Neutrophil (primary cell): ENCODE data around the gene BMPR1A.

Experiments used
- H3K27ac ChIP-seq: fragments of 200-600 bp; sonication (generic); 2 replicates; pipeline ENCODE4 v1.5.1; 2016; ENCODE audit warnings: mild to moderate bottlenecking, moderate library complexity
- H3K27me3 ChIP-seq: fragments of 200-600 bp; sonication (generic); 2 replicates; pipeline ENCODE4 v1.6.0; 2016; ENCODE audit warnings: mild to moderate bottlenecking
- H3K36me3 ChIP-seq: fragments of 200-600 bp; sonication (generic); 2 replicates; pipeline ENCODE4 v1.5.1; 2017
- H3K4me1 ChIP-seq, 2 experiments: fragments of 200-600 bp in 1 of 2; sonication (generic) in 1 of 2; 1 replicate in 1 of 2; 2 replicates in 1 of 2; pipeline versions ENCODE4 v1.5.1 to v1.6.1; 2013 to 2016; ENCODE audit warnings: low read depth in 1 of 2, low read length in 1 of 2, mild to moderate bottlenecking in 1 of 2, moderate library complexity in 1 of 2; ENCODE audit not compliant: control insufficient read depth in 1 of 2, insufficient read depth in 1 of 2
- H3K4me3 ChIP-seq, 2 experiments: fragments of 200-600 bp in 1 of 2; sonication (generic) in 1 of 2; 1 replicate in 1 of 2; 2 replicates in 1 of 2; pipeline ENCODE4 v1.5.1; 2013 to 2016; ENCODE audit warnings: low read depth in 1 of 2, low read length in 1 of 2, mild to moderate bottlenecking in 1 of 2, moderate library complexity in 1 of 2
- H3K9me3 ChIP-seq: fragments of 200-600 bp; sonication (generic); 2 replicates; pipeline ENCODE4 v1.5.1; 2016
- CTCF ChIP-seq: fragments of 200-600 bp; sonication (generic); IDR thresholded peaks from 2 replicates; pipeline ENCODE4 v1.5.1; 2016; ENCODE audit warnings: antibody characterized with exemption

Gene BMPR1A

GRCh38 chr10:86961481-86962091 lies 205.2 kb downstream of the BMPR1A start:
- H3K4me3 ChIP-seq, result no peak overlapping the region
- H3K27ac ChIP-seq, result no peak overlapping the region
- peaks cover 46% of the 10 kb centered on the region for H3K27me3 ChIP-seq
- no peaks in the 10 kb centered on the region for H3K9me3 ChIP-seq
- no peaks in the 10 kb centered on the region for H3K36me3 ChIP-seq
- no peak for TF ChIP-seq CTCF
- H3K4me1 ChIP-seq, result no peaks in the 10 kb centered on the region

DNA sequence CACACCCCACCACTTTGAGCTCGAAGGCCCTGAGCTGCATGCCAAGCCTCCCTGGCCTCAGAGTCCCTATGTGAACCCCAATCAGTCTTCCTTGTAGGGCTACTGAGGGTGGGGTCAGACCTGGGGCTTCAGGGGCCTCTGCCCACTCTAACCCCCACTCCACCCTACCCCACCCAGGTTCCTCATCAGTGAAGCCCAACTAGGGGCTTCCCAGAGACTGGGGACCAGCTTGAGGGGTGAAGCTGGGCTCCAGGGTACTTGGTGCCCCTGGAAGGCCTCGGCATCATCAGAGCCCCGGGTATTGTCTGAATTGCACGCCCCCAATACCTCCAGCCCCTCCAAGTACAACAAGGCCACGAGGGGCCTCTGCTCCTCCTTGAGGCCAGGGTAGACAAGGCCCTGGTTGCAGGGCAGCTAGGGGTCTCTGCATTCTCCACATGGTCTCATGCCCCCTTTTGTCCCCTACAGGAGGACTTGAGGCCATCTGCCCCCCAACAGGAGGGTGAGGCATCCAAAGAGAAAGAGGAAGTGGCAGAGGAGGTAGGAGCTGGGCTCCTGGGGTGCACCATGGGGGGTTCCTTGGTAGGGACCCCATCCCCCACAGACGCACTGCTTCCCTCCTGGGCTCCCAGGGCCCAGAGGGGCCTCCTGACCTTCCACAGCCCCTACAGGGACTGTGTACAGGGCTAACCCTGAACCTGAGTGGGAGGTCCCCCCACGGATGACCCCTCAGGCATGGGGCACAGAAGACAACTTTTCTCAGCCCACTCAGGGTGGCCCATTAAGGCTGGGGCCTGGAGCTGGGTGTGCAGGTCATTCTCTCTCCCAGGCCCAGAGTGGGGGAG lies 205.9 kb downstream of the BMPR1A start:
- Histone ChIP-seq H3K4me1 (no peaks in the 10 kb centered on the region), H3K9me3 (no peaks in the 10 kb centered on the region), H3K36me3 (no peaks in the 10 kb centered on the region), H3K27ac (no peak overlapping the region), H3K27me3 (peaks cover 46% of the 10 kb centered on the region), H3K4me3 (no peak overlapping the region)
- no peak for TF ChIP-seq CTCF

DNA sequence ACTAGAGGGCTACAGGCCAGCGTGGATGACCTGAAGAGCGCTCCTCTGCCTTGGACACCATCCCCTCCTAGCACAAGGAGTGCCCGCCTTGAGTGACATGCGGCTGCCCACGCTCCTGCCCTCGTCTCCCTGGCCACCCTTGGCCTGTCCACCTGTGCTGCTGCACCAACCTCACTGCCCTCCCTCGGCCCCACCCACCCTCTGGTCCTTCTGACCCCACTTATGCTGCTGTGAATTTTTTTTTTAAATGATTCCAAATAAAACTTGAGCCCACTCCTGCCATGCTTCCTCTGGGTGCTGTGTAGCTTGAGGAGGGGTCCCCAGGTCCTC lies 206.5 kb downstream of the BMPR1A start:
- TF ChIP-seq CTCF, result no peak
- no peak overlapping the region for H3K27ac ChIP-seq
- no peaks in the 10 kb centered on the region for H3K4me1 ChIP-seq

DNA sequence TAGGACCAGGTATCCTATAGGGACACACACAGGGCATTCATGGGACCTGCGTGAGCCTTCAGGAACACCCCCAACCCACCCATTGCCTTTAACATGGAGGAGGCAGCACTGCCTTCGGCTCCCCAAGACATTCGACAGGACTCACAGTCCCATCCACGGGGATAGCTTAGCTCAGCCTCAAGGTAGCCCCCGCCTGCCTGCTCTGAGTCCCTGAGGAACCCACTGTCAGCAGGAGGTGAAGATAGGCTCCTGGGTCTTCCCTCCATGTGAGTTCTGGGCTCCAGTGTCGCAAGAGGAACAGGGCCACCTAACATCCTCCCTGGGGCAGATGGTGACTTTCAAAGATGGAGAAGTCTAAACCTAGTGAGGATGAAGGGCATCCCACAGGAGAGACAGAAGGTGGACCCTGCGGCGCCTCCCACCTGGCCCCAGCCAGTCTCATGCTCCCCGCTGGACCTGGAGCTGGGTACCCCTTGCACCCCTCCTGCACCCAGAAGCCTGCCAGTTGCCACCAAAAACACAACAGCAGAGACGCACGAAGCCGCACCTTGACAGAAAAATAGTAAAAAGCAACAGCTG lies 207.0 kb downstream of the BMPR1A start:
- Histone ChIP-seq H3K36me3 (no peaks in the 10 kb centered on the region), H3K4me3 (no peak overlapping the region), H3K27me3 (peaks cover 46% of the 10 kb centered on the region), H3K4me1 (no peaks in the 10 kb centered on the region), H3K27ac (no peak overlapping the region), H3K9me3 (no peaks in the 10 kb centered on the region)
- no peak for TF ChIP-seq CTCF

More for the DNA sequence above, 206.5 kb downstream of the BMPR1A start:
- H3K4me3 ChIP-seq, result no peak overlapping the region
- H3K27me3 ChIP-seq, result peaks cover 46% of the 10 kb centered on the region
- no peaks in the 10 kb centered on the region for H3K36me3 ChIP-seq
- no peaks in the 10 kb centered on the region for H3K9me3 ChIP-seq

DNA sequence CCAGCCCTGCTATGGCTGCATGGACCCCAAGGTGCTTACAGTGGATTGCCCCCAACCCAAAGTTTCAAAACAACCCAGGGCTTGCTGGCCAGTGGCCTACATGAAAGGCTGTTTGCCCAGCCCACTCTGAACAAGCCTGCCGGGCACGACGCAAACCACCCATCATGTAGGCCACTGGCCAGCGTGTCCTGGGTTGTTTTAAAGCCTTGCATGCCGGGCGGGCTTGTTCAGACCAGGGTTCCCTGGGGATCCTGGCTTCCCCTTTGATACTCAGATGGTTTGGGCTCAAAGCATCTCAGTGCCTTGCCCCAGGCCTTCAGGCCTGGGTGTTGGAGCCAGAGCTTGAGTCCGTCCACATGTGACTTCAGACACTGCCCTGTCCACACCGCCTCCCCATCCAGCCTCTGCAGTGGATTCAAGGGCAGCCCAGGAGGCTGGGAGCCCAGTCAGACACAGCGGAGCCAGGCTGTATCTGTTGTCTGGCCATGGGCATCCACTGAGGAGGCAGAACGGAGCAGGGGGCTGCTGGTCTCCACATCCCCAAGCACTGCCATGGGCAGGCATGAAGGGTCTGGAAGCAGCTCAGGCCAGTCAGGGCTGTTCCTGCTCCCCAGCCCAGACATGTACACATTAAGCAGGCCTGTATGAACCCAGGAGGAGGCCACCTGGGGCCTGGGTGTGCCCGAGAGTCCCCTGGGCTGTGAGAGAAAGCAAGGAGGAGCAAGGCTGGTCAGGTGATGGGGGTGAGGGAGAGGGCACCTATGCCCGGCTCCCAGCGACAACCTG lies 207.8 kb downstream of the BMPR1A start:
- Histone ChIP-seq H3K4me1 (no peaks in the 10 kb centered on the region), H3K9me3 (no peaks in the 10 kb centered on the region), H3K4me3 (no peak overlapping the region), H3K27me3 (peaks cover 46% of the 10 kb centered on the region), H3K36me3 (no peaks in the 10 kb centered on the region), H3K27ac (no peak overlapping the region)
- TF ChIP-seq CTCF, result no peak
